Spleen (tissue), 7 donors: ENCODE measurements around the gene HEYL.

Experiments used
- CTCF ChIP-seq, 11 experiments: fragments of 200-600 bp in 7 of 11; fragments of 450-650 bp in 4 of 11; sonication (generic) in 4 of 11; IDR thresholded peaks in 8 of 11; conservative IDR thresholded peaks in 3 of 11; 1 replicate in 7 of 11; 2 replicates in 4 of 11; pipeline versions ENCODE4 v1.4.0 to v1.8.0; 2016 to 2021; ENCODE audit warnings: antibody characterized with exemption in 11 of 11, inconsistent platforms in 4 of 11, mild to moderate bottlenecking in 1 of 11
- POLR2A ChIP-seq, 3 donors: fragments of 450-650 bp; IDR thresholded peaks; one replicate each; pipeline ENCODE4 v1.5.1; 2017; ENCODE audit warnings: antibody characterized with exemption in 3 of 3, mild to moderate bottlenecking in 1 of 3
- POLR2AphosphoS5 ChIP-seq, 3 donors: sonication (generic); formaldehyde crosslinking; IDR thresholded peaks; one replicate each; pipeline ENCODE4 v1.5.1; 2017; ENCODE audit warnings: antibody characterized with exemption in 3 of 3
- donor health status: DM: no; HTN: no; CAD: no; lungs with moderate emphysema.
- donor health status: DM: no; HTN: no; CAD: no.
- donor health status: DM: no; HTN: no; CAD: no.

GRCh38 chr1:39689214-39689613 is 49.8 kb upstream of the HEYL start:
- TF ChIP-seq CTCF (IDR thresholded peaks at IDR 0.05 in 8 of 11, conservative IDR thresholded peaks at IDR 0.05 in 3 of 11) (no peak), POLR2A (IDR thresholded peaks at IDR 0.05) (no peak), POLR2AphosphoS5 (IDR thresholded peaks at IDR 0.05) (no peak)
